Lower leg skin (tissue), 3 donors: ENCODE data around the gene LEFTY1.

Experiments used
- POLR2A ChIP-seq, 2 donors: fragments of 450-650 bp; IDR thresholded peaks; one replicate each; pipeline ENCODE4 v1.6.1; 2016 to 2017; ENCODE audit warnings: antibody characterized with exemption in 2 of 2, mild to moderate bottlenecking in 1 of 2, moderate library complexity in 1 of 2
- TF ChIP-seq, protein P1 (sequence below), 3 donors: fragments of 450-650 bp; IDR thresholded peaks; one replicate each; pipeline ENCODE4 v1.5.1; 2016; ENCODE audit warnings: antibody characterized with exemption in 3 of 3, mild to moderate bottlenecking in 3 of 3, moderate library complexity in 2 of 3

DNA sequence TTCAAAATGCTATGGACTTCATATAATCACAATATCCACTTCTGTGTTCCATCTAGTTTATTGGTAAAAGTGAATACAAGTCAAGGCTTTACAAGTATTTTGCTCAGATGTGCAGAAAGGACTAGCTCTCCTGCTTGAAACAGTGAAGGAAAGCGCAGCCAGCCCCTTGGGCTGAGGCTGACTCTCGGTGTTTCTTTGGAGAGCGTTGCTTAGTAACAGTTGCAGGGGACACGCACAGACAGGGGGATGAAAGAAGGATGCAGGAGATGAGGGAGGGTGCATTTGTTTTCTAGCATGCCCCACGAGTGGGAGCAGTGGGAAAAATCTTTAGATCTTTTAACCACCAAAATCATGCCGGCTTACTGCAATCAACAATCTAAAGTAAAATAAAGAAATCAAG lies 26.0 kb upstream of the LEFTY1 start:
- TF ChIP-seq POLR2A (IDR thresholded peaks at IDR 0.05): no peak
- TF ChIP-seq, protein P1, sequence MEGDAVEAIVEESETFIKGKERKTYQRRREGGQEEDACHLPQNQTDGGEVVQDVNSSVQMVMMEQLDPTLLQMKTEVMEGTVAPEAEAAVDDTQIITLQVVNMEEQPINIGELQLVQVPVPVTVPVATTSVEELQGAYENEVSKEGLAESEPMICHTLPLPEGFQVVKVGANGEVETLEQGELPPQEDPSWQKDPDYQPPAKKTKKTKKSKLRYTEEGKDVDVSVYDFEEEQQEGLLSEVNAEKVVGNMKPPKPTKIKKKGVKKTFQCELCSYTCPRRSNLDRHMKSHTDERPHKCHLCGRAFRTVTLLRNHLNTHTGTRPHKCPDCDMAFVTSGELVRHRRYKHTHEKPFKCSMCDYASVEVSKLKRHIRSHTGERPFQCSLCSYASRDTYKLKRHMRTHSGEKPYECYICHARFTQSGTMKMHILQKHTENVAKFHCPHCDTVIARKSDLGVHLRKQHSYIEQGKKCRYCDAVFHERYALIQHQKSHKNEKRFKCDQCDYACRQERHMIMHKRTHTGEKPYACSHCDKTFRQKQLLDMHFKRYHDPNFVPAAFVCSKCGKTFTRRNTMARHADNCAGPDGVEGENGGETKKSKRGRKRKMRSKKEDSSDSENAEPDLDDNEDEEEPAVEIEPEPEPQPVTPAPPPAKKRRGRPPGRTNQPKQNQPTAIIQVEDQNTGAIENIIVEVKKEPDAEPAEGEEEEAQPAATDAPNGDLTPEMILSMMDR (IDR thresholded peaks at IDR 0.05): no peak
